Measurements from ENCODE around the gene CRB2. TPM values are rescaled to one million over a fixed set of nuclear protein-coding genes. Genes with fewer than 3 reads are reported as not detected.

The CRB2 gene
- total RNA-seq, 1 donor from 2014 or later: 6.8 TPM

- no peak overlapping the region for H3K27ac Mint-ChIP-seq (ENCODE audit: unreplicated experiment)
- H3K27me3 Mint-ChIP-seq (ENCODE audit: unreplicated experiment): peaks cover 2% of the 10 kb centered on the region
- peaks cover 19% of the 10 kb centered on the region for H3K4me1 Mint-ChIP-seq (ENCODE audit: low read depth, unreplicated experiment)
- peak; percentile 69 for TF ChIP-seq CTCF (IDR thresholded peaks at IDR 0.05; ENCODE audit: partially characterized antibody, unreplicated experiment)
- DNase-seq: peak; percentile 67
- H3K9me3 Mint-ChIP-seq (ENCODE audit: unreplicated experiment): peaks cover 9% of the 10 kb centered on the region
- H3K36me3 Mint-ChIP-seq (ENCODE audit: unreplicated experiment): no peaks in the 10 kb centered on the region
- H3K4me3 Mint-ChIP-seq (ENCODE audit: unreplicated experiment): no peak overlapping the region
Observed at GRCh38 chr9:123399803-123400378, 43.9 kb downstream of the CRB2 start.

DNA sequence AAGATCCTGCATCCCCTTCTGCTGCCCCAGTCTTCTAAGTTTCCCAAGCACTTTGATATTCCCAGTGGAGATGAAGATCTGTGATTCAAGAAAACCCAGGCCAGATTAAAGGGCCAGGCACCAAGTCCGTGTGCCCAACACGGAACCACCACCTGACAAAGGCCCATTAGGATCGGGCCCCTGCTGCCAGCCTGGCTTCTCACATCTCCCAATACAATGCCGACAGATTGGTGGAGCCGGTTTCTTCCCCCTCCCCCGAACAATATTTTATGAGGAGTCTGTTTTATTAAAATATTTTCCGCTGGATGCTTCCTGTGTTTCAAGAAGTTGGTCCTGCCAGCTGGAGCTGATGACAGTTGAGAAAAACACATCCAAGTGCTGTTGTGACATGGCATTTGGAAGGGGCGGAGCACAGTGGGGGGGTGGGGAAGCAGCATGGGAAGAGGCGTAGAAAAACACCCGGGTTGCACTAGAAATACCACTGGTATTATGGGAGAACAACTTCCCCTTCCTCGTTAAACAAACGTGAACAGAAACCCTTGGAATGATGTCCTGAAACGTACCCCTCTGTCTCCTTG lies 45.0 kb downstream of the CRB2 start:
- no peak overlapping the region for H3K4me3 Mint-ChIP-seq (ENCODE audit: unreplicated experiment)
- no peak for DNase-seq
- no peak overlapping the region for H3K27ac Mint-ChIP-seq (ENCODE audit: unreplicated experiment)
- no peaks in the 10 kb centered on the region for H3K36me3 Mint-ChIP-seq (ENCODE audit: unreplicated experiment)
- H3K9me3 Mint-ChIP-seq (ENCODE audit: unreplicated experiment): peaks cover 7% of the 10 kb centered on the region
- TF ChIP-seq CTCF (IDR thresholded peaks at IDR 0.05; ENCODE audit: partially characterized antibody, unreplicated experiment): no peak
- H3K27me3 Mint-ChIP-seq (ENCODE audit: unreplicated experiment): peaks cover 2% of the 10 kb centered on the region
- peaks cover 13% of the 10 kb centered on the region for H3K4me1 Mint-ChIP-seq (ENCODE audit: low read depth, unreplicated experiment)

- Mint-ChIP-seq H3K27ac (ENCODE audit: unreplicated experiment) (peak overlapping the region; percentile 38), H3K4me1 (ENCODE audit: low read depth, unreplicated experiment) (peaks cover 15% of the 10 kb centered on the region), H3K4me3 (ENCODE audit: unreplicated experiment) (no peak overlapping the region), H3K27me3 (ENCODE audit: unreplicated experiment) (peaks cover 2% of the 10 kb centered on the region), H3K36me3 (ENCODE audit: unreplicated experiment) (no peaks in the 10 kb centered on the region), H3K9me3 (ENCODE audit: unreplicated experiment) (peaks cover 3% of the 10 kb centered on the region)
- peak; percentile 69 for DNase-seq
- peak; percentile 77 for TF ChIP-seq CTCF (IDR thresholded peaks at IDR 0.05; ENCODE audit: partially characterized antibody, unreplicated experiment)
Observed at GRCh38 chr9:123401879-123402513, 46.0 kb downstream of the CRB2 start.

DNA sequence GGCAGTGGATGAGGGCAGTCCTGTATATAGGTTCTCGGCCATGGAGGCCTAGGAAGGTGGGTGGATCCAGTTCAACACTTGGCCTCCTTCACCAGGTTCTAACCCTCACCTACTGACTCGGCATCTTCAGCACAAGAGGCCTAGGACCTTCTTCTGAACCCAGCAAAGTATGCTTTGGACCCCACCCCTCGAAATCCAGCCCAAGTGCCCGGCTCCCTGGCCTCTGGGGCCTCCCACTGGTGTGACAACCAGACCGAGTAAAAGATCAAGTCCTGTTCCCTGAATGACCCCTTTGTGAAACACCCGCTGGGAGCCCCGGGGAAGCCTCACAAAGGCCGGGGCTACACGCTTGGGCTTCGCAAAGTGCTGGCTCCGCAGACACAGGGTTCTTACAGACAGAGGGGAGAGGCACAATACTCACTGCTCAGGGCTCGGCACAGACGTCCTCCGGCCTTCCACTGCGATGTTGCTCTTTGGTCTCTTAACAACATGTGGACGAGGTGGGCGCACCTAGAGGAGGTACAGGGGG lies 47.0 kb downstream of the CRB2 start:
- Mint-ChIP-seq H3K4me3 (ENCODE audit: unreplicated experiment) (no peak overlapping the region), H3K9me3 (ENCODE audit: unreplicated experiment) (peaks cover 6% of the 10 kb centered on the region), H3K27ac (ENCODE audit: unreplicated experiment) (no peak overlapping the region), H3K36me3 (ENCODE audit: unreplicated experiment) (no peaks in the 10 kb centered on the region), H3K4me1 (ENCODE audit: low read depth, unreplicated experiment) (peaks cover 20% of the 10 kb centered on the region), H3K27me3 (ENCODE audit: unreplicated experiment) (peaks cover 2% of the 10 kb centered on the region)
- no peak for TF ChIP-seq CTCF (IDR thresholded peaks at IDR 0.05; ENCODE audit: partially characterized antibody, unreplicated experiment)
- no peak for DNase-seq

DNA sequence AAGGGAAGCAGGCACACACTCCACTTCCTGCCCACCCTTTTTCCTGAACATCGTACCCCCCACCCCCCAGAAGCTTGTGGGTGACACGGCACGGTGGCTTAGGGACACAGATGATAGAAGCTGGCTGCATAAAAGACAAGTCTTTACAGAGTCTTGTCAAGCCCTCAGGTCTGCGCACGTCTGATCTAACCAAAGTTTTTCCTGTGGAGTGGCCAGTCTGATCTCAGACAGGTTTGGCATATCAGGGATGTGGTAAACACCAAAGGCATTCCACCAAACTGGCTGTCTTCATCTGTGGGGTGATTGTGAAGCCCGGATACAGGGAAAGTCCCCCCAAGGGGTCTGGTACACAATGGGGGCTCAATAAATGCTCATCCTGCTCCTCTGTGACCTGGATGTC lies 50.0 kb downstream of the CRB2 start:
- no peak for TF ChIP-seq CTCF (IDR thresholded peaks at IDR 0.05; ENCODE audit: partially characterized antibody, unreplicated experiment)
- Mint-ChIP-seq H3K27ac (ENCODE audit: unreplicated experiment) (no peak overlapping the region), H3K27me3 (ENCODE audit: unreplicated experiment) (peaks cover 2% of the 10 kb centered on the region), H3K4me3 (ENCODE audit: unreplicated experiment) (no peak overlapping the region), H3K36me3 (ENCODE audit: unreplicated experiment) (no peaks in the 10 kb centered on the region), H3K4me1 (ENCODE audit: low read depth, unreplicated experiment) (peaks cover 17% of the 10 kb centered on the region), H3K9me3 (ENCODE audit: unreplicated experiment) (peaks cover 7% of the 10 kb centered on the region)
- DNase-seq: peak; percentile 4
